Suppressor macrophage treated with lipopolysaccharide for 4 hours (primary cell): ENCODE measurements around the gene KDM1A.

Source experiments
- DNase-seq: peaks from one replicate; pipeline ENCODE4 v3.0.0-alpha.2; 2020

Gene KDM1A

DNA sequence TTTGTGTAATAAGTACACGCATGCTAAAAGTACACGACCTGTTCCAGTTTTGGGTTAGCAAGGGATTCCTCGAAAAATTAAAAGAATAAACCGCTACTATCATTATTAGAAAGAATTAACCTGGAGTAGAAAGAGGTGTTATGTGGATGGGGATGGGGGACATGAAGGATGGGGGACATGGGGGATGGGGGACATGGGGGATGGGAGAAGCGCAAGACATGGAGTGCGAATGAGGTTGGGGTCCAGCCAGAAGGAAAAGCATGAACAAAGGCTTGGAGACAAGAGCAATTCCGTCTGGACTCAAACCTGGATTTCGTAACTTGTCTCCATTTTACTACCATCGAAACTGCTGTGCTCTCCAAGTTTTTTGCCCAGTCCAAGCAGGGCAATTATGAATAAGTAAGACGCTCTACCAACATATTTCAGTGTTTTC, 591 bp upstream of the KDM1A start:
- no peak for DNase-seq

DNA sequence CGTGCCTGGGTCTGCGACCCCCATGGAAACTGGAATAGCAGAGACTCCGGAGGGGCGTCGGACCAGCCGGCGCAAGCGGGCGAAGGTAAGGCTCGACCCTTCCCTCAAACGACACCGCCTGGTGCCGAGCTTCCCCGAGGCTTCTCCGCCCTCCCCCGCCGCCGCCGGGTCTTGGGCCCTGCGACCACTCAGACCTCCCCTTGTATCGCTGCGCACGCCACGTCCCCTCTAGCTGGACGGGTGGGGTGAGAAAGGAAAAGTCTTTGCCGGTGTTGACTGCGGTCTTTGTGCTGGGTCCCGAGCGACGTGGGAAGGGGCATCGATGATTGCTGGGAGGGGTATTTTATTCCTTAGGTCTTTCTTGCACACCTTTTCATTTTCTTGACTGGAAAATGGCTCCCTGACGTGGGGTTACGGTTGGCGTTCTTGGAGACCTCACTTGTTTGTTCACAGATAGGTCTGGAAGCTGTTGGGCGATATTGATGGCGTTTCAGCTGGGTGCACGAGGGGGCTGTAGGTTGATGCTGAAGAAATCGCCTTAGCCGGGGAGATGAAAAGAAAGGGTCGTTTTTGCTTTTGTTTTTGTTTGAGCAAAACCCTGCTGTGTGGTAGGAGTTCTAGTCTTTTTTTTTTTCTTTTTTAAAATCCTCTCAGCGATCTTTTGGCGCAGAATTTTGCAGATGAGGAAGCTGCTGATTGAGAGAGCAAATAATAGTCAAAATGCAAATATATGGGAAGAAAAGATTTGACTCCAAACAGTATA, 776 bp downstream of the KDM1A start:
- peak; percentile 25 for DNase-seq

- DNase-seq, result no peak
These were observed 1.6 kb downstream of the KDM1A start for GRCh38 chr1:23020706-23021405.

DNA sequence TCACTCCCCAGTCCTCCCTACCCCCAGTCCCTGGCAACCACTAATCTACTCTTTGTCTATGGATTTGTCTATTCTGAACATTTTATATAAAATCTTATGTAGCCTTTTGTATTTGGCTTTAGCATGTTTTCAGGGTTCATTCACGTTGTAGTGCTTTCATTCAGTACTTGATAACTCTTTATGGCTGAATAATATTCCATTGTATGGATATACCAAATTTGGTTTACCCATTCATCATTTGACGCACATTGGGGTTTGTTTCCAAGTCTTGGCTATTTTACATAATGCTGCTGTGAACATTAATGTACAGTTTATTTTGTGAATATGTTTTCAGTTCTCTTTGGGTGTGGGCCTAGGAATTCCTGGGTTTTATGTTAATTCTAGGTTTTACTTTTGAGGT, 2.6 kb downstream of the KDM1A start:
- DNase-seq, result no peak

DNA sequence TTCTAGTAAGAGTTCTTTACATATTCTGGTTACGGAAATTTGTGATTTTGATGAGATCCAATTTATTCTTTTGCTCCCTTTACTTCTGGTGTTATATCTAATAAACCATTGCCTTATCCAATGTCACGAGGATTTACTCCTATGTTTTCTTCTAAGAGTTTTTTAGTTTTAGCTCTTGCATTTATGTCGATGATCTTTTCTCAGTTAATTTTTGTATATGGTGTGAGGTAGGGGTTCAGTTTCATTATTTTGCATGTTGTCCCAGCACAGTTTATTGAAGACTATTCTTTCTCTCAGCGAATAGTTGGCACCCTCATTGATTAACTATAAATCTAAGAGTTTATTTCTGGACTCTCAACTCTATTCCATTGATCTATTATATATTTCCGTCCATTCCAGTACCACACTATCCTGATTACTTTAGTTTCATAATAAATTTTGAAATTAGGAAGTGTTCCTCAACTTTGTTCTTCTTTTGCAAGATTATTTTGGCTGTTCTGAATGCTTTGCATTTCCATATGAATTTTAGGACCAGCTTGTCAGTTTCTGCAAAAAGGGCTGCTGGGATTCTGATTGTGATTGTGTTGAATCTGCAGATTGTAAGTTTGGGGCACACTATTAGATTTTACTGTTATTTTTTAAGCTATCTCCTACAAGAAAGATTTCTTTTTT, 4.0 kb downstream of the KDM1A start:
- peak; percentile 23 for DNase-seq

DNA sequence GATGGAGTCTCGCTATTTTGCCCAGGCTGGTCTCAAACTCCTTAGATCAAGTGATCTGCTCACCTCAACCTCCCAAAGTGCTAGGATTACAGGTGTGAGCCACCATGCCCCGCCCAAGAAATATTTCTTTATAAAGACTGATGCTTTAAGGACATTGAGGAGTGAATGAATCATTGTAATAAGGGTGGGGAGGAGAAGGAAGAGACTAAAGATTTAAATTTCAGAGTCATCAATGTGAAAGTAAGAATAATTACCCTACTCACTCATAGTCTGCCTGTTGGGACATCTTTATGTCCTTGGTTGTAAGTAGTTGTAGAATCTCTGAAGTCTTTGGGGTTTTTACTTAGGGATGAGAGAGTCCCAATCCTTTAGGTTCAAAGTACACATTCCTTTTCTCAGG, 7.3 kb downstream of the KDM1A start:
- peak; percentile 21 for DNase-seq

GRCh38 chr1:23027352-23027907, 8.2 kb downstream of the KDM1A start:
- DNase-seq, result no peak

DNA sequence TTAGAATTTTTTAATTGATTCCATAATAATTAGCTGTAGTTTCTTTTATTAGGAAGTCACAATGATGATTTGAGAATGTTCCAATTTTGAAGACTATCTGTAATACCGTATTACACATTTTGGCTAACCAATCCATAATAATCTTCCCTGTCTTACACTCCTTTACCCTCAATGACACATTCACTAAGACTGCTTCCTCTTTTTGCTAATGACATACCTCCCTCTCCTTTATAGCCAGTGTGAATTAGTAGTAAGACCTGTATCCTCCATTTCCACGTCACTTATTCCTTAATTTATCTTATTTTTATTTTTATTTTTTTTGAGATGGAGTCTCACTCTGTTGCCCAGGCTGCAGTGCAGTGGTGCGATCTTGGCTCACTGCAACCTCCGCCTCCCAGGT, 10.1 kb downstream of the KDM1A start:
- DNase-seq, result peak; percentile 48

DNA sequence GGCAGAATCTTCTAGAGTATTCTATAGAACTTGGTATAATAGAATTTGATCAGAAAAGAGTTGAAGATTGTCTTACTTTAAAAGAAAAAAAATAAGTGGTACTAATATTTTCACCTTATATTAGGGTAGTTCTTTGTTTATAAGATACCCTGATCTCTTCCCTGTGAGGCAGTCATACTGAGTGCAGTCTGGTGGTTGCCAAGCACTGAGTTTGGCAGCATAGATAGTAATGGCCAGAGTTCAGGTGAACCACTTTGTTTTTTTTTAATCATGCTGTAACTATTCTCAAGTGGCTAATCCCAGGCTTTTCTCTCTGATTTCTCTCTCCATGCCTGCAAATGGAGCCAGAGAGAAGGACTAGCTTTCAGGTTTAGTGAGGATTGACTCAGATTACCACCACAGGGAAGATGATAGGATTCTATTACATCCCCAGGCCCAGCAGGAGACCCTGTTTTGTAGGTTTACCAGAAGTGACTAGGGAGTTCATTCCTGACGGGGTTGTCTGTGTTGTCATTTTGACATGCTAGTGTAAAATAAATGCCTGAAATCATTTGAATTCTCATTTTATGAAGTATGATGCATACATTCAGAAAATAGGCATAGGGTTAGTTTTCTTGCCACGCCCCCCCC, 16.7 kb downstream of the KDM1A start:
- no peak for DNase-seq

DNA sequence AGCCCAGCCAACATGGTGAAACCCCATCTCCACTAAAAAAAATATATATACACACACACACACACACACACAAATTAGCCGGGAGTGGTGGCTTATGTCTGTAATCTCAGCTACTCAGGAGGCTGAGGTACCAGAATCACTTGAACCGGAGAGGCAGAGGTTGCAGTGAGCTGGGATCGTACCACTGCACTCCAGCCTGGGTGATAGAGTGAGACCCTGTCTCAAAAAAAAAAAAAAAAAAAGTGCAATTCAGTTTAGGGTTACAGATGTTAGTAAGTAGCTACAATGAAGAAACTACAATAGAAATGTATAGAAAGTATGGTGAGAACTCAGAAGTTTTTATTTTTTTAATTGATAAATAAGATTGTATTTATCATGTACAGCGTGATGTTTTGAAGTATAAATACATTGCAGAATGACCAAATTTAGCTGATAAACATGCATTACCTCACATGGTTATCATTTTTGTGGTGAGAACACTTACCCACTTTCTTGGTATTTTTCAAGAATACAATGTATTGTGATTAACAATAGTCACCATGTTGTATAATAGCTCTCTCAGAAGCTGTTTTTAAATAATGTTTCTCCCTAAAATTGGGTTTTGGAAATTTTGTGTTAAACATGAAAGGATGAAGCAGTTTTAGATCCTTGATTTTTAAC, 17.9 kb downstream of the KDM1A start:
- DNase-seq, result no peak

DNA sequence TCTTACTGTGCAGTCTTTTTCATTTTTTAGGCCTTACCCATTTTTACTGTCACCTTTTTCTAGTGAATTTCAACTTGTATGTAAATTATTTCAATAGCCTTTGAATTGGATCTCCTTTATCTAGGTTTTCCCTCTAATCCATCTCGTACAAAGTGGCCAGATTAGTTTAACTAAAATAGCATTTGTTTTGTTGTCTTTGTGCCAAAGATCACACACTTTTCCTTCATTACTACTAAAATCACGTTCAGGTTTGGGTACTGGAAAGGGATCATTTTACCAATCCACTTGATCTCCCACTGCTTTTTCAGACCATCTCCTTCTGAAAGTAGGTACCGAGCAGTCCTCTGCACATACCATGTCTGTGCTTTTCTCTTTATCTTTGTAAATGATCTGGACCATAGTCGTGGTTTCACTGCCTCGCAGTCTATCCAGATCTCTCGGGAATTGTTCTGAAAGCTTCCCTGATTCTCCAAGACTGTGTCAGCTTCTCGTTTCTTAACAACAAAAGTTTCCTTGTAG, 20.1 kb downstream of the KDM1A start:
- no peak for DNase-seq

DNA sequence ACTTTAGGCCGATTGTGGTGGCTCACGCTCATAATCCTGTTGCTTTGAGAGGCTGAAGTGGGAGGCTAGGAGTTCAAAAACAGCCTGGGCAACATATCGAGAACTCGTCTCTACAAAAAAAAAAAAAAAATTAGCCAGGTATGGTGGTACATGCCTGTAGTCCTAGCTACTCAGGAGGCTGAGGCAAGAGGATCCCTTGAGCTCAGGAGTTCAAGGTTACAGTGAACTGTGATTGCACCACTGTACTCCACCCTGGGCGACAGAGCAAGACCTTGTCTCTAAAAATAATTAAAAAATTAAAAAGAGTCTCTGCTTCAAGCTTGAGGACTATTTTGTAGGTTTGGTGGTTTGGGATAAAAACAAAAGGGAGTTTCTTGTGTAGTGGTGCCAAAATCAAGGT, 21.2 kb downstream of the KDM1A start:
- DNase-seq, result no peak

DNA sequence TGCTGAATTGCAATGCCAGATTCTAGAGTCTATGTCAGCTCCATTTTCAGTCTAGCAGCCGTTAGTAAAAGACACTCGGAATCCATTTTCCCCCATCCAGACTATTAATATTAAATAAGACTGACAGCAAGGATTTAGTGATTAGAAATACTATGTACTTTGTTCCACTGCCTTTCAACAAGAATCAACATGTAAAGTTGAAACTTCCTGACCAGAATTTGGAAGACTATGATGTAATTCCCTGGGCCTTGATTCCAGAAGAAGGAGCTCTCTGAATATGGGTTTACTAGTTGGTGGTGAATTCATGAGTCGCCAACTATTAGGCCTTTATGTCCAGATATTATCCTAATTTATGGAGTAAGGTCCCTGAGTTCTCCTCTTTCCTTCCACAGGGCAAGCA, 24.8 kb downstream of the KDM1A start:
- DNase-seq, result no peak

DNA sequence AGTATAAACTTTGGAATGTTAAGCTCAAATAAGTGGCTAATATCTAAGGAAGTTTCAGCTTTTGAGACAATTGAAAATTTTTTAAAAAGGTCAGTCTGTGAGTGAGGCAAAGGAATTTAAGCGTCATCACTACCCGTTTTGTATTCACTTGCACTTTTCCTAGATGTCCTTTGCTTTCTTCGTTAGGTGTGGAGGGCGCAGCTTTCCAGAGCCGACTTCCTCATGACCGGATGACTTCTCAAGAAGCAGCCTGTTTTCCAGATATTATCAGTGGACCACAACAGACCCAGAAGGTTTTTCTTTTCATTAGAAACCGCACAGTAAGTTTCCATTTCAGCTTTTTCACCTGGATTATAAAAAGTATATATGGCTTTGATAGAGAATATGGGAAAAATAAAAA, 30.9 kb downstream of the KDM1A start:
- DNase-seq, result no peak

DNA sequence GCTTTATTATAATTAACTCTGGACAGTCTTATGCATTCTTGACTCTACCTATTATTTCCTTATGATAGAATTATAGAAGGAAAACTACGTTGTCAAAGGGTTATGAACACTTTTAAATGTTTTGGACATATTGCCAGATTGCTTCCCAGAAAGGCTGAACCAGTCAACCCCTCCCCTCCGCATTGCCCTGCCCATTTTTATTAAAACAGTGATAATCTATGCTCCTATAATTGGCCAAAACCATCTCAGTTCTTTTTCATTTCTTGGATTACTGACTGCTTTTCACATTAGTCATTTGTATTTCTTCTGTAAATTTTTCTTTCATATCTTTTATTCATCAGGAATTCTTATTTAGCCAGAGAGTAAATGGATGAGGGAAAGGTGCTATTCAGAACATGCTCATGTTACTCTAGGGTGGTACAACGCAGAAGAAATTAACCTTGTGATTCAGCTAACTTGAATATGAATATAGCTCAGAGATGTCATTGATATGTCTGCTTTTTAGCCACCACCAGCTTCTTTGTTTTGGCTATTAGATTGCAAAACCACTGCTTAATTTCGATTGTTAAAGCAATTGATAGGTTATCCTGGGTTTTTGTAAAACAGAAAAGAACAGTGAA, 32.1 kb downstream of the KDM1A start:
- no peak for DNase-seq

DNA sequence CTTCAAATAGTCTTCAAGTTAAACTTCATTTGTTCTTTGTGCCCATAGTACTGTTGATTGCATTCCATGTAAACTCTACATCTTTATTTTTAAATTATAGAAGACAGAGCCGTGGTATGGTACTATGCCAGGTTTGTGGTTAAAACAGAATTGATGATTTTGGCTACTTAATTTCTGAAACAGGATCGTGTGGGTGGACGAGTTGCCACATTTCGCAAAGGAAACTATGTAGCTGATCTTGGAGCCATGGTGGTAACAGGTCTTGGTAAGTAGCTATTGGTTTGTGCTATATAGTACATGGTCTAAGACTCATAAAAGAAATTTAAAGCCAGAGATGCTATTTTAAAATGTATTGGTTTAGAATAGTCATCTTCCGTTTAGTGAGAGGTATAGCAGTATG, 38.0 kb downstream of the KDM1A start:
- DNase-seq, result no peak

- no peak for DNase-seq
These were observed 43.0 kb downstream of the KDM1A start for GRCh38 chr1:23062271-23062670.

GRCh38 chr1:23065385-23065784, 46.1 kb downstream of the KDM1A start:
- DNase-seq, result no peak

- no peak for DNase-seq
These were observed 46.8 kb downstream of the KDM1A start for GRCh38 chr1:23066075-23066474.

DNA sequence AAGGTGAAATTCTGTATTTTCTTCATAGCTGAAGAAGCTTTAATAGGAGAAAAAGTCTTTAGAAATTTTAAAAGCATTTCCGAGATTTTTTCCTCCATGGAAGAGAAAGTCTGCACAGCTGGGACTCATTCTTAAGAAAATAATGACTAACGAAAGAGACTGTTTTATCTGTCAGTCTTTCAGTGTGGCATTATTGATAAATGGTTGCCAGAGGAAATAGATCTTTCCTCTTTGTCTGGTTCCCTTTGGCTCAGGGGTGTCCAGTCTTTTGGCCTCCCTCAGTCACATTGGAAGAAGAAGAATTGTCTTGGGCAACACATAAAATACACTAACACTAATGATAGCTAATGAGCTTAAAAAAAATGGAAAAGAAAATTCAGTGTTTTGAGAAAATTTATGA, 49.9 kb downstream of the KDM1A start:
- no peak for DNase-seq

- DNase-seq, result no peak
These were observed 50.4 kb downstream of the KDM1A start for GRCh38 chr1:23069675-23070074.

DNA sequence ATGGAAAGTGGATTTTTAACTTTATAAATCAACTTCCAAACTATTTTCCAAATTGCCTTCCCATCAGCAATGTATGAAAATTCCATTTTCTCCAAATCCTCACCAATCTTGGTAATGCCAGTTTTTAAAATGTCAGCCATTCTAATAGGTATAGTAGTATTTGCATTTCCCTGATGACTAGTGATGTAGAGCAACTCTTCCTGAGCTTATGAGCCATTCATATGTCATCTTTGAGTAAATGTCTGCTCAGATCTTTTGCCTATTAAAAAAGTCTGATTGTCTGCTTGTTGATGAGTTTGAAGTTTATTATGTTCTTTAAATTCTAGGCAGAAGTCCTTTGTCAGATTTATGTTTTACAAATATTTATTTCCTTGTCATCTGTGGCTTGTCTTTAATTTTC, 54.7 kb downstream of the KDM1A start:
- no peak for DNase-seq
